Measurements from ENCODE around the gene BTNL2. TPM values are rescaled to one million over a fixed set of nuclear protein-coding genes. Genes with fewer than 3 reads are reported as not detected.

The BTNL2 gene
- total and polyA plus RNA-seq, 2 donors (not counting 3 experiments of a cell fraction or from before 2014, with no cell fraction given), result not detected

DNA sequence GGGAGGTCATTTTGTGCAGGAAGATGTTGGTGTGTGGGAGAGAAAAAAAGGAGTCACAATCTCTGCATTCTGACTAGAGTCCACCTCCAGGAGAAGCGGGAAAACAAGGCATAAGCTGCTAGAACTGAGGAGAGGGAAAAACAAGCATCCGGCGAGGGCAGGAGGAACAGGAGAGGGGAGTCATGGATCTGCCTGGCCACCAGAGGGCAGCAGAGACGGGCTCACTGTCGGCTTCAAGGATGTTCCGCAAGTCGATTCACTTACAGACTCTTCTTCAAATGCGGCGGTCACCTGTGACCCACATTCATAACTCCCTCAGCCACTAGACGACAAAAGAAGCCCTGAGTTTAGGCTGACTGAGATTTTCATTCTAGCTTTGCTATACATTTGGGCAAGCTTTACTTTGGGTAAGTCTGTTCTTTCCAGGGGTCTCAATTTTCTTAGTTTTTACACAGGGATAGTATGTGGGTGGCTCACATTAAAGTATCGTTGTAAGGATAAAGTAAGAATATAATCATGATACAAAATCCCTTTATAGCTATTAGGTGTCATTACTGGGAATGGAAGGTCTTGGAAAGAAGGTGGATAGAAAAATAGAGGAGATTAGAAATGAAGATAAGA lies 6.6 kb upstream of the BTNL2 start:
- Histone ChIP-seq H3K9ac (replicated peaks; ENCODE audit: extremely low read depth, insufficient read depth, low read length) (no peak overlapping the region), H3K27me3 (ENCODE audit: control insufficient read depth in 2 of 2, insufficient read depth in 2 of 2, low read length in 2 of 2) (peaks cover 15 to 26% of the 10 kb centered on the region in 2 experiments), H3K9me3 (replicated peaks; ENCODE audit: control insufficient read depth, insufficient read depth, low read length) (no peaks in the 10 kb centered on the region), H3K27ac (ENCODE audit: insufficient read depth, low read depth, low read length) (no peak overlapping the region), H3K79me2 (ENCODE audit: control insufficient read depth, insufficient read depth, low read length) (no peaks in the 10 kb centered on the region), H4K20me1 (replicated peaks; ENCODE audit: control insufficient read depth, extremely low read depth, insufficient read depth, low read length) (no peaks in the 10 kb centered on the region), H3K36me3 (ENCODE audit: control insufficient read depth in 2 of 2, extremely low read depth in 1 of 2, insufficient read depth in 2 of 2, low read length in 2 of 2) (no peaks in the 10 kb centered on the region), H3K4me1 (ENCODE audit: control insufficient read depth, extremely low read depth, insufficient read depth, low read length) (peaks cover 8% of the 10 kb centered on the region), H2AFZ (ENCODE audit: low read depth, low read length) (no peak overlapping the region), H3K4me2 (ENCODE audit: insufficient read depth, low read length) (no peak overlapping the region), H3K9me1 (replicated peaks; ENCODE audit: control insufficient read depth, extremely low read depth, insufficient read depth, low read length) (no peaks in the 10 kb centered on the region), H3K4me3 (replicated peaks in 1 of 3; ENCODE audit: insufficient read depth in 1 of 3, low read depth in 1 of 3, low read length in 3 of 3) (no peak overlapping the region)
- intact Hi-C loops (cut with micrococcal nuclease), result loop anchor here (1.0 to 10.0 kb wide), 6 partner anchors 20 to 455 kb away; no protein-coding TSS in a partner anchor
- no peak for TF ChIP-seq MAX (IDR thresholded peaks at IDR 0.05; ENCODE audit: insufficient read depth, insufficient read length)
- peak; percentile 44 for TF ChIP-seq GATA2 (IDR thresholded peaks at IDR 0.05; ENCODE audit: insufficient read depth, insufficient read length, low read depth, low read length)
- TF ChIP-seq, protein P1, sequence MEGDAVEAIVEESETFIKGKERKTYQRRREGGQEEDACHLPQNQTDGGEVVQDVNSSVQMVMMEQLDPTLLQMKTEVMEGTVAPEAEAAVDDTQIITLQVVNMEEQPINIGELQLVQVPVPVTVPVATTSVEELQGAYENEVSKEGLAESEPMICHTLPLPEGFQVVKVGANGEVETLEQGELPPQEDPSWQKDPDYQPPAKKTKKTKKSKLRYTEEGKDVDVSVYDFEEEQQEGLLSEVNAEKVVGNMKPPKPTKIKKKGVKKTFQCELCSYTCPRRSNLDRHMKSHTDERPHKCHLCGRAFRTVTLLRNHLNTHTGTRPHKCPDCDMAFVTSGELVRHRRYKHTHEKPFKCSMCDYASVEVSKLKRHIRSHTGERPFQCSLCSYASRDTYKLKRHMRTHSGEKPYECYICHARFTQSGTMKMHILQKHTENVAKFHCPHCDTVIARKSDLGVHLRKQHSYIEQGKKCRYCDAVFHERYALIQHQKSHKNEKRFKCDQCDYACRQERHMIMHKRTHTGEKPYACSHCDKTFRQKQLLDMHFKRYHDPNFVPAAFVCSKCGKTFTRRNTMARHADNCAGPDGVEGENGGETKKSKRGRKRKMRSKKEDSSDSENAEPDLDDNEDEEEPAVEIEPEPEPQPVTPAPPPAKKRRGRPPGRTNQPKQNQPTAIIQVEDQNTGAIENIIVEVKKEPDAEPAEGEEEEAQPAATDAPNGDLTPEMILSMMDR (IDR thresholded peaks at IDR 0.05; ENCODE audit: extremely low read depth in 1 of 2, insufficient read depth in 1 of 2, low read depth in 1 of 2, low read length in 2 of 2), result peak; percentile 79 to 94
- TF ChIP-seq POLR2AphosphoS5 (IDR thresholded peaks at IDR 0.05; ENCODE audit: insufficient read depth, low read depth, low read length), result no peak
- no peak for TF ChIP-seq EZH2 (IDR thresholded peaks at IDR 0.05; ENCODE audit: borderline replicate concordance, low read depth, low read length, severe bottlenecking)
- no peak for TF ChIP-seq POLR2A (IDR thresholded peaks at IDR 0.05; ENCODE audit: low read depth, low read length)
- ChIA-PET POLR2A (no interaction called here), CTCF (interaction anchor here (0.8 to 5.3 kb wide), 19 partner anchors 9 to 455 kb away, joined by 3 to 51 read pairs (median 4); no protein-coding TSS in a partner anchor)
- dilution Hi-C loops (cut with MboI; ENCODE audit: extremely low pct_ligation_motif_present, low sequenced_read_pairs), result loop anchor here (25.0 kb wide), 1 partner anchor 151 kb away; no protein-coding TSS in a partner anchor
- peak; percentile 93 for FAIRE-seq
- BruUV-seq (replicated peaks), result no TSS peak
- DNase-seq (ENCODE audit: low read depth, low spot score), result peak; percentile 84
